GM23338 (cell line): ENCODE results near the gene RAP2A. TPM values are rescaled to one million over a fixed set of nuclear protein-coding genes. Genes with fewer than 3 reads are reported as not detected.

Source experiments
- ATAC-seq: fragments of 200-7000 bp; cut with Tn5 transposase; 3 replicates; pipeline ENCODE4 v1.9.1; 2020
- DNase-seq: peaks from one replicate; pipeline ENCODE4 v3.0.0-alpha.2; 2015; ENCODE audit warnings: low spot score
- H2AFZ ChIP-seq: fragments of 200-600 bp; sonication (generic); 2 replicates; pipeline ENCODE4 v1.8.0; 2016; ENCODE audit warnings: antibody characterized with exemption, mild to moderate bottlenecking, moderate library complexity
- H3F3A ChIP-seq: fragments of 200-600 bp; sonication (generic); replicated peaks from 2 replicates; pipeline ENCODE4 v1.8.0; 2017; ENCODE audit warnings: antibody characterized with exemption, mixed run types, low read depth
- H3K27ac ChIP-seq: fragments of 200-600 bp; sonication (generic); 2 replicates; pipeline ENCODE4 v1.6.1; 2016; ENCODE audit warnings: low read depth
- H3K27me3 ChIP-seq: fragments of 200-600 bp; sonication (generic); 2 replicates; pipeline ENCODE4 v1.8.0; 2016; ENCODE audit warnings: mild to moderate bottlenecking, mixed run types, moderate library complexity; ENCODE audit not compliant: insufficient read depth
- H3K36me3 ChIP-seq: fragments of 200-600 bp; sonication (generic); 2 replicates; pipeline ENCODE4 v1.8.0; 2016; ENCODE audit warnings: mild to moderate bottlenecking; ENCODE audit not compliant: insufficient read depth
- H3K4me1 ChIP-seq: fragments of 200-600 bp; sonication (generic); 2 replicates; pipeline ENCODE4 v1.8.0; 2016; ENCODE audit warnings: mild to moderate bottlenecking, moderate library complexity; ENCODE audit not compliant: insufficient read depth
- H3K4me2 ChIP-seq: fragments of 200-600 bp; sonication (generic); 2 replicates; pipeline ENCODE4 v1.7.1; 2017; ENCODE audit warnings: mixed run types
- H3K4me3 ChIP-seq: fragments of 200-600 bp; sonication (generic); 2 replicates; pipeline ENCODE4 v1.6.1; 2016; ENCODE audit warnings: mixed run types
- H3K79me2 ChIP-seq: fragments of 200-600 bp; sonication (generic); replicated peaks from 2 replicates; pipeline ENCODE4 v1.8.0; 2017; ENCODE audit warnings: mild to moderate bottlenecking; ENCODE audit not compliant: insufficient read depth
- H3K9me2 ChIP-seq: fragments of 200-600 bp; sonication (generic); 2 replicates; pipeline ENCODE4 v1.8.0; 2017; ENCODE audit not compliant: insufficient read depth
- H4K20me1 ChIP-seq: fragments of 200-600 bp; sonication (generic); replicated peaks from 2 replicates; pipeline ENCODE4 v1.8.0; 2017; ENCODE audit warnings: mild to moderate bottlenecking; ENCODE audit not compliant: insufficient read depth
- H3K27ac Mint-ChIP-seq: 2 replicates; pipeline ENCODE4 v1.8.0; 2020; ENCODE audit warnings: inconsistent platforms, mild to moderate bottlenecking, moderate library complexity, mixed read lengths
- H3K27me3 Mint-ChIP-seq: 3 replicates; pipeline ENCODE4 v1.8.0; 2022; ENCODE audit warnings: low read depth, mild to moderate bottlenecking, moderate library complexity, mixed read lengths, inconsistent platforms; ENCODE audit not compliant: insufficient read depth, poor library complexity
- H3K36me3 Mint-ChIP-seq: 3 replicates; pipeline ENCODE4 v1.8.0; 2021; ENCODE audit warnings: low read depth, mild to moderate bottlenecking, inconsistent platforms, moderate library complexity, mixed read lengths
- H3K4me1 Mint-ChIP-seq: 3 replicates; pipeline ENCODE4 v1.8.0; 2020; ENCODE audit warnings: mild to moderate bottlenecking, inconsistent platforms, mixed read lengths
- H3K4me3 Mint-ChIP-seq: 3 replicates; pipeline ENCODE4 v1.8.0; 2021; ENCODE audit warnings: moderate library complexity, mild to moderate bottlenecking, inconsistent platforms, mixed read lengths
- H3K9me3 Mint-ChIP-seq: 3 replicates; pipeline ENCODE4 v1.8.0; 2020; ENCODE audit warnings: moderate library complexity, mild to moderate bottlenecking, inconsistent platforms, mixed read lengths
- CREB1 ChIP-seq: fragments of 250-450 bp; sonication (Bioruptor Pico); IDR thresholded peaks from 2 replicates; pipeline ENCODE4 v1.5.0; 2020; ENCODE audit warnings: low read depth, mild to moderate bottlenecking, moderate library complexity
- CTCF ChIP-seq, 2 experiments: fragments of 200-600 bp in 1 of 2; sonication (generic) in 1 of 2; conservative IDR thresholded peaks; 2 replicates each; pipeline versions ENCODE4 v1.5.1 to v1.6.1; 2016 to 2017; ENCODE audit warnings: antibody characterized with exemption in 2 of 2, low read depth in 2 of 2, mild to moderate bottlenecking in 2 of 2, moderate library complexity in 1 of 2
- ETS1 ChIP-seq: IDR thresholded peaks from 2 replicates; pipeline ENCODE4 v1.6.1; 2016; ENCODE audit warnings: antibody characterized with exemption
- NANOG ChIP-seq: IDR thresholded peaks from 2 replicates; pipeline ENCODE4 v1.6.1; 2016; ENCODE audit warnings: antibody characterized with exemption, borderline replicate concordance
- REST ChIP-seq: IDR thresholded peaks from one replicate; pipeline ENCODE4 v1.6.1; 2018; ENCODE audit warnings: antibody characterized with exemption; ENCODE audit not compliant: unreplicated experiment
- ZNF331 ChIP-seq: fragments of 250-450 bp; sonication (Bioruptor Pico); IDR thresholded peaks from 2 replicates; pipeline ENCODE4 v1.5.0; 2020; ENCODE audit warnings: low read depth, mild to moderate bottlenecking, moderate library complexity
- ZNF462 ChIP-seq: fragments of 250-450 bp; sonication (Bioruptor Pico); IDR thresholded peaks from 2 replicates; pipeline ENCODE4 v1.5.0; 2020; ENCODE audit warnings: mild to moderate bottlenecking, moderate library complexity
- polyA plus RNA-seq: library from polyadenylated mRNA; unstranded; fragments of >200 nt; fragmentation: Nextera tagmentation; extraction: Ambion mirVana; gene quantifications from 2 replicates; pipeline ENCODE4 v1.2.1, GENCODE V29; 2016
- total RNA-seq: library from RNA; depleted of rRNA; stranded (reverse); fragments of >200 nt; shearing (Covaris generic); gene quantifications from 2 replicates; pipeline ENCODE4 v1.2.3, GENCODE V29; 2014

The RAP2A gene
- total and polyA plus RNA-seq, 2 experiments from 2014 or later: 10.4 to 35.3 TPM

GRCh38 chr13:97475011-97475410 lies 41.0 kb downstream of the RAP2A start (continued):
- no peak for TF ChIP-seq ZNF462
- no peak for TF ChIP-seq NANOG
- TF ChIP-seq ZNF331 (CRISPR knock-in tag): no peak
- no peak for TF ChIP-seq ETS1
- TF ChIP-seq CTCF (conservative IDR thresholded peaks at IDR 0.05; ENCODE audit: low read depth in 2 of 2): no peak

- H3K27ac ChIP-seq: no peak overlapping the region
- H3K36me3 Mint-ChIP-seq: no peaks in the 10 kb centered on the region
- no peak for ATAC-seq
- TF ChIP-seq REST (no peak), CREB1 (no peak)
Observed at GRCh38 chr13:97477844-97478243, 43.9 kb downstream of the RAP2A start.

More at GRCh38 chr13:97477844-97478243, 43.9 kb downstream of the RAP2A start:
- no peaks in the 10 kb centered on the region for H3K36me3 ChIP-seq
- no peaks in the 10 kb centered on the region; the same call in 1 of the 2 replicates for H3K4me1 ChIP-seq
- no peak overlapping the region for H3K4me2 ChIP-seq
- H3K27me3 Mint-ChIP-seq: no peaks in the 10 kb centered on the region
- H3K27ac Mint-ChIP-seq: no peak overlapping the region
- no peaks in the 10 kb centered on the region for H4K20me1 ChIP-seq
- H3K9me2 ChIP-seq: no peaks in the 10 kb centered on the region
- no peak overlapping the region for H3K4me3 Mint-ChIP-seq
- no peak overlapping the region for H3K4me3 ChIP-seq
- H3K4me1 Mint-ChIP-seq: peaks cover 15% of the 10 kb centered on the region; the same call in 2 of the 3 replicates
- no peaks in the 10 kb centered on the region for H3K9me3 Mint-ChIP-seq
- DNase-seq: no peak
- no peaks in the 10 kb centered on the region for H3F3A ChIP-seq
- no peaks in the 10 kb centered on the region for H3K27me3 ChIP-seq
- H2AFZ ChIP-seq: no peak overlapping the region
- H3K79me2 ChIP-seq: no peaks in the 10 kb centered on the region
